Thoracic aorta (tissue), 2 donors: ENCODE results near the gene PBRM1. TPM values are rescaled to one million over a fixed set of nuclear protein-coding genes. Genes with fewer than 3 reads are reported as not detected.

Source experiments
- ATAC-seq: fragments of 150-250 bp; one replicate; pipeline ENCODE4 v1.8.0; 2017; ENCODE audit warnings: low read depth; ENCODE audit not compliant: insufficient number of reproducible peaks, low FRiP score
- DNase-seq: peaks from one replicate; pipeline ENCODE4 v3.0.0-alpha.2; 2020; ENCODE audit warnings: low spot score
- H3K27ac ChIP-seq, 2 donors: fragments of 200-600 bp; sonication (generic); 1 replicate in 1 of 2; 2 replicates in 1 of 2; pipeline ENCODE4 v1.5.1; 2016; ENCODE audit warnings: mild to moderate bottlenecking in 2 of 2, moderate library complexity in 2 of 2
- H3K27me3 ChIP-seq: fragments of 200-600 bp; sonication (generic); replicated peaks from 2 replicates; pipeline ENCODE4 v1.6.0; 2016; ENCODE audit warnings: mild to moderate bottlenecking; ENCODE audit not compliant: insufficient read depth
- H3K36me3 ChIP-seq: fragments of 200-600 bp; sonication (generic); one replicate; pipeline ENCODE4 v1.5.1; 2016
- H3K4me1 ChIP-seq, 2 donors: fragments of 200-600 bp; sonication (generic); 1 replicate in 1 of 2; 2 replicates in 1 of 2; pipeline versions ENCODE4 v1.5.1 to v1.6.0; 2016; ENCODE audit warnings: low read depth in 2 of 2, mild to moderate bottlenecking in 1 of 2; ENCODE audit not compliant: control insufficient read depth in 1 of 2
- H3K4me3 ChIP-seq: fragments of 200-600 bp; sonication (generic); 2 replicates; pipeline ENCODE4 v1.5.1; 2016; ENCODE audit warnings: mild to moderate bottlenecking
- H3K9me3 ChIP-seq: fragments of 200-600 bp; sonication (generic); 2 replicates; pipeline ENCODE4 v1.5.1; 2016
- CTCF ChIP-seq: fragments of 200-600 bp; sonication (generic); IDR thresholded peaks from one replicate; pipeline ENCODE4 v1.5.1; 2019; ENCODE audit warnings: antibody characterized with exemption
- total RNA-seq, 2 donors: library from RNA; depleted of rRNA; stranded (reverse); fragments of >200 nt; gene quantifications; one replicate each; pipeline versions ENCODE4 v1.1.0 to v1.2.3, GENCODE V29; 2016

Gene PBRM1
- total RNA-seq, 2 donors from 2014 or later, result 84.5 to 87.2 TPM

- H3K27me3 ChIP-seq, result no peaks in the 10 kb centered on the region
- ATAC-seq (no peak), DNase-seq (no peak)
- no peaks in the 10 kb centered on the region for H3K9me3 ChIP-seq
- peaks cover 5 to 14% of the 10 kb centered on the region in 2 donors for H3K4me1 ChIP-seq
- no peak for TF ChIP-seq CTCF
- H3K4me3 ChIP-seq, result no peak overlapping the region
- no peak overlapping the region for H3K27ac ChIP-seq
- H3K36me3 ChIP-seq, result no peaks in the 10 kb centered on the region
Observed at GRCh38 chr3:52521881-52522650, 163.6 kb downstream of the PBRM1 start.

- H3K36me3 ChIP-seq, result no peaks in the 10 kb centered on the region
- no peak overlapping the region for H3K27ac ChIP-seq
- no peaks in the 10 kb centered on the region for H3K27me3 ChIP-seq
- no peaks in the 10 kb centered on the region for H3K9me3 ChIP-seq
- H3K4me1 ChIP-seq, result peaks cover 5 to 14% of the 10 kb centered on the region in 2 donors
- no peak for ATAC-seq
- DNase-seq, result no peak
- no peak overlapping the region for H3K4me3 ChIP-seq
- no peak for TF ChIP-seq CTCF
Observed at GRCh38 chr3:52521488-52521824, 164.3 kb downstream of the PBRM1 start.

GRCh38 chr3:52520716-52521487, 164.8 kb downstream of the PBRM1 start:
- ATAC-seq (no peak), DNase-seq (no peak)
- Histone ChIP-seq H3K4me3 (no peak overlapping the region), H3K9me3 (no peaks in the 10 kb centered on the region), H3K4me1 (peaks cover 5 to 14% of the 10 kb centered on the region in 2 donors), H3K27me3 (no peaks in the 10 kb centered on the region), H3K36me3 (no peaks in the 10 kb centered on the region), H3K27ac (no peak overlapping the region)
- no peak for TF ChIP-seq CTCF

GRCh38 chr3:52520141-52520667, 165.5 kb downstream of the PBRM1 start:
- DNase-seq (no peak), ATAC-seq (no peak)
- H3K27me3 ChIP-seq, result no peaks in the 10 kb centered on the region
- no peak overlapping the region for H3K4me3 ChIP-seq
- TF ChIP-seq CTCF, result no peak
- no peaks in the 10 kb centered on the region for H3K9me3 ChIP-seq
- H3K4me1 ChIP-seq, result peaks cover under 1 to 9% of the 10 kb centered on the region in 2 donors
- no peak overlapping the region for H3K27ac ChIP-seq
- H3K36me3 ChIP-seq, result no peaks in the 10 kb centered on the region

- no peak for TF ChIP-seq CTCF
- no peaks in the 10 kb centered on the region for H3K36me3 ChIP-seq
Observed at GRCh38 chr3:52519445-52520140, 166.1 kb downstream of the PBRM1 start.

More at GRCh38 chr3:52519445-52520140, 166.1 kb downstream of the PBRM1 start:
- Histone ChIP-seq H3K27me3 (no peaks in the 10 kb centered on the region), H3K4me3 (no peak overlapping the region), H3K27ac (no peak overlapping the region), H3K9me3 (no peaks in the 10 kb centered on the region), H3K4me1 (peaks cover 0 to 3% of the 10 kb centered on the region in 2 donors)
- DNase-seq (no peak), ATAC-seq (no peak)
